ENCODE measurements around the gene APC2.
"Not testable (repeated sequence)": the region's sequence is repeated elsewhere in the genome, so short reads cannot be mapped to it uniquely, and the experiment has no call there.

The APC2 gene

DNA sequence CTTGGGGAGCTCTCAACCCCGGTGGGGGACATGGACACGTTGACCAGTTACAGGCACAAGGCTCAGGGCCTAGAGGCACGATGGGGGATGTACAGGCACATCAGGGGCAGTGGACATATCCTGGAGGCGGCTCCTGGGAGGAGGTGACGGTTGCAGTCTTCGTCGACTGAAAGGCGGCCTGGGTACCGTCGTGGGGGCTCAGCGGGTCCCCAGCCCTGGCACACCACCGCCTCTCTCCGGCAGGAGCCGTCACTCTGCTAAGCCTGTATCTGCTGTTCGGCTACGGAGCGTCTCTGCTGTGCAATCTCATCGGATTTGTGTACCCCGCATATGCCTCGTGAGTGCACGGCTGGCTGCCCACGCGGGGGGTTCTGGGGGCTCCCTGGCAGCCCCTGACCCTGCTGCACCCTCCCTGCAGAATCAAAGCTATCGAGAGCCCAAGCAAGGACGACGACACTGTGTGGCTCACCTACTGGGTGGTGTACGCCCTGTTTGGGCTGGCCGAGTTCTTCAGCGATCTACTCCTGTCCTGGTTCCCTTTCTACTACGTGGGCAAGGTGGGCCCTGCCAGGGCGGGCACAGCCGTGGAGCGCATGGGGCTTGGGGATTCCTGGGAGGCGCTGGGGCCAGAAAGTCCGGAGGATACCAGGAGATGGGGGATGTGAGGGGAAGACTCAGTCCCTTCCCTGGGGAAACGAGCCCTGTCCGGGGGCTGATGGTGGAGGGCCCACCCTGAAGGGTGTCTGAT lies 45.3 kb downstream of the APC2 start:
- no peaks in the 10 kb centered on the region for H3K9me3 Mint-ChIP-seq
- ATAC-seq (replicated peaks): no peak

DNA sequence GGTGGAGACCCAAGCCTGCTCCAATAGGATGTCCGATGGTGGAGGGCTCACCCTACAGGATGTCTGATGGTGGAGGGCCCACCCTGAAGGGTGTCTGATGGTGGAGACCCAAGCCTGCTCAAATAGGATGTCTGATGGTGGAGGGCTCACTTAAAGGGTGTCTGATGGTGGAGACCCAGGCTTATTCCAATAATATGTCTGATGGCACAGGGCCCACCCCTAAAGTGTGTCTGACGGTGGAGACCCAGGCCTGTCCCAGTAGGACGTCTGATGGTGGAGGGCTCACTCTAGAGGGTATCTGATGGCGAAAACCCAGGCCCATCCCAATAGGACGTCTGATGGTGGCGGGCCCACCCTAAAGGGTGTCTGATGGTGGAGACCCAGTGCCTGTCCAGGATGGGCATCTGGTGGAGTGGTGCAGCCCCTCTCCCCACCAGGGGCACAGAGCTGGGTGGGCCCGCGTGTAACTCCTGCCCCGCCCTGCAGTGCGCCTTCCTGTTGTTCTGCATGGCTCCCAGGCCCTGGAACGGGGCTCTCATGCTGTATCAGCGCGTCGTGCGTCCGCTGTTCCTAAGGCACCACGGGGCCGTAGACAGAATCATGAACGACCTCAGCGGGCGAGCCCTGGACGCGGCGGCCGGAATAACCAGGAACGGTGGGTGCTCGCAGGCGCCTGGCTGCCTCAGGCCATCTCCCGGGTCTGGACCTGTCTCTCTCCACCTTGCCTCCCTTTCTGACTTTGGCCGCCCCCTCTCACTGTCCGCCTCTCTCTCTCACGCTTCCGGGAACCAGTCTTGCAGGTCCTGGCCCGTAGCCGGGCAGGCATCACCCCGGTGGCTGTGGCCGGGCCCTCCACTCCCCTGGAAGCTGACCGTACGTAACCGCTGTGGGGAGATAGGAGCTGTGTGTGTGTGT lies 46.1 kb downstream of the APC2 start:
- H3K4me1 Mint-ChIP-seq (ENCODE audit: low read depth in 2 of 2): peaks cover 7 to 10% of the 10 kb centered on the region in 2 donors
- ATAC-seq (replicated peaks): no peak
- H3K27me3 Mint-ChIP-seq: peaks cover 5 to 22% of the 10 kb centered on the region in 2 donors
- no peak overlapping the region for H3K4me3 Mint-ChIP-seq
- no peak overlapping the region for H3K27ac Mint-ChIP-seq
- no peaks in the 10 kb centered on the region for H3K9me3 Mint-ChIP-seq
- DNase-seq: no peak
- H3K36me3 Mint-ChIP-seq (ENCODE audit: insufficient read depth): peaks cover 4% of the 10 kb centered on the region

More for the DNA sequence above, 45.3 kb downstream of the APC2 start:
- DNase-seq: no peak
- peaks cover 5 to 22% of the 10 kb centered on the region in 2 donors for H3K27me3 Mint-ChIP-seq
- H3K4me3 Mint-ChIP-seq: no peak overlapping the region
- peaks cover 9% of the 10 kb centered on the region for H3K36me3 Mint-ChIP-seq (ENCODE audit: insufficient read depth)
- peaks cover 11 to 12% of the 10 kb centered on the region in 2 donors for H3K4me1 Mint-ChIP-seq (ENCODE audit: low read depth in 2 of 2)
- no peak overlapping the region for H3K27ac Mint-ChIP-seq

DNA sequence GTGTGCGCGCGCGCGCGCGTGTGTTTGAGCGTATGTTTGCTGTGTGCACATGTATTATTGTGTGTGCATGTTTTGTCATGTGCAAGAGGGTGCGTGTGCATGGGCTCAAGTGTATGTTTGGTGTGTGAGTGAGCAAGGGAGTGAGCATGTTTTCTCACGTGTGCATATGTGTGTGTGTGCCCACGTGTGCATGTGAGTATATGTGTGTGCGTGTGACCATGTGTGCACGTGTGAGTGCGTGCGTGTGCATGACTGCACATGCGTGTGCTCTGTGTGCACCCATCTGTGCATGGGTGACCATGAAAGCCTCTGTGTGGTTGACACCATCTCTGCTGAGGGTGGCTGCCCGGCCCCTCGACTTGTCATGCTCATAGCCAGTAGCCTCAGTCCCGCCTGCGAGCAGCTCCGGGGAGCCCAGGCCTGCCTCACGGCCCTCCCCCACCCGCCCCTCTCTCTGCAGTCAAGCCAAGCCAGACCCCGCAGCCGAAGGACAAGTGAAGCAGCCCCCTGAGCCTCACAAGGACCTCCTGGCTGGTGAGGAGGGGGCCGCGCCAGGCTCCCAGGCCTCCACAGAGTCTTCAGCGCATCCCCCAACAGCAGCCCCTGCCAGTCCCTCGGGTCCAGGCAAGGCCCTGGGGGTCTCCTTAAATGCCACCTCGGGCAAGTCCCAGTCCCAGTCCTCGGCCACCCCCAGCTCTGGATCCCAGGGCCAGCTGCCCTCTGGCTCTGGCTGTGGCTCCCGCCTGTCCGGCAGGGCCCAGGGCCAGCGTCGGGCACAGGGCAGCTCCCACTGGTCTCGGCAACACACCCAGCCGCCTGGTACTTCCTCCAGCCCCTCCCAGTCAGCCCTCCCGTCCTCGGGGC lies 47.0 kb downstream of the APC2 start:
- H3K4me1 Mint-ChIP-seq (ENCODE audit: low read depth in 2 of 2): peaks cover 2 to 6% of the 10 kb centered on the region in 2 donors
- ATAC-seq (replicated peaks) (no peak), DNase-seq (no peak)
- no peak overlapping the region for H3K4me3 Mint-ChIP-seq
- peaks cover 3% of the 10 kb centered on the region for H3K36me3 Mint-ChIP-seq (ENCODE audit: insufficient read depth)
- no peaks in the 10 kb centered on the region for H3K9me3 Mint-ChIP-seq
- peaks cover 5 to 22% of the 10 kb centered on the region in 2 donors for H3K27me3 Mint-ChIP-seq
- no peak overlapping the region for H3K27ac Mint-ChIP-seq

DNA sequence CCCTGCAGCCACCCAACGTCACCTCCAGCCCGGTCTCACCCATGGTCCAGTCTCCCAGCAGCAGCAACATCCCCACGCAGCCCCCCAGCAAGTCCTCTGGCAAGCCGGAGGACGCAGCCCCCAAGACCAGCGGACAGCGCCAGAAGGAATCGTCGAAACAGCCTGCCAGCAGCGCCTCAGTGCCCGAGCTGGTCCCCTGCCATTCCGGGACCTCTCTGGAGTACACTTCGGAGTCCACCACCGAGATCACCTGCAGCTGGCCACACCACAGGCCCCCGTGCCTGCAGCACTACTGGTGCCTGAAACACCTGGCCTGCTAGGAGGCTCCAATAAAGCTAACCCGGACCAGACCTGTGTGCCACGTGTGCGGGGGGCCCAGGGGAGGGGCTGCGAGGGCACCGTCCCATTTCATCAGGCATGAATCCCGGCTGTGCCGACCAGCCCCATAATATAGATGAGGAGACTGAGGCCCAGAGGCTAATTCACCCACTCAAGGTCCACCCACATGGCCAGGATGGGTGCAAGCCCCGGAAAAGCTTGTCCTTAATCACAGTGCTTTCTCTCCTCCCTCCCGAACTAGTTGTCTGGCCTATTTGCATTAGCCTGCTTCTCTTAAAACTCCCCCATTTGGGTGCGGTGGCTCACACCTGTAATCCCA lies 47.8 kb downstream of the APC2 start:
- H3K27me3 Mint-ChIP-seq: peaks cover 8 to 24% of the 10 kb centered on the region in 2 donors
- H3K4me1 Mint-ChIP-seq (ENCODE audit: low read depth in 2 of 2): peaks cover 0 to under 1% of the 10 kb centered on the region in 2 donors
- DNase-seq (no peak), ATAC-seq (replicated peaks) (no peak)
- no peaks in the 10 kb centered on the region for H3K9me3 Mint-ChIP-seq
- H3K27ac Mint-ChIP-seq: no peak overlapping the region
- no peak overlapping the region for H3K4me3 Mint-ChIP-seq
- no peaks in the 10 kb centered on the region for H3K36me3 Mint-ChIP-seq (ENCODE audit: insufficient read depth)

DNA sequence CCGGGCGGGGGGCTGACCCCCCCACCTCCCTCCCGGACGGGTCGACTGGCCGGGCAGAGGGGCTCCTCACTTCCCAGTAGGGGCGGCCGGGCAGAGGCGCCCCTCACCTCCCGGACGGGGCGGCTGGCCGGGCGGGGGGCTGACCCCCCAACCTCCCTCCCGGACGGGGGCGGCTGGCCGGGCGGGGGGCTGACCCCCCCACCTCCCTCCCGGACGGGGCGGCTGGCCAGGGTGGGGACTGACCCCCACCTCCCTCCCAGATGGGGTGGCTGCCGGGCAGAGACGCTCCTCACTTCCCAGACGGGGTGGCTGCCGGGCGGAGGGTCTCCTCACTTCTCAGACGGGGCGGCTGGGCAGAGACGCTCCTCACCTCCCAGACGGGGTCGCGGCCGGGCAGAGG lies 49.3 kb downstream of the APC2 start:
- H3K36me3 Mint-ChIP-seq (ENCODE audit: insufficient read depth); H3K4me1 Mint-ChIP-seq (ENCODE audit: low read depth in 2 of 2); H3K27ac Mint-ChIP-seq; H3K9me3 Mint-ChIP-seq; DNase-seq; ATAC-seq (replicated peaks); H3K4me3 Mint-ChIP-seq: not testable (repeated sequence)
- H3K27me3 Mint-ChIP-seq: peaks cover 12 to 37% of the 10 kb centered on the region in 2 donors

DNA sequence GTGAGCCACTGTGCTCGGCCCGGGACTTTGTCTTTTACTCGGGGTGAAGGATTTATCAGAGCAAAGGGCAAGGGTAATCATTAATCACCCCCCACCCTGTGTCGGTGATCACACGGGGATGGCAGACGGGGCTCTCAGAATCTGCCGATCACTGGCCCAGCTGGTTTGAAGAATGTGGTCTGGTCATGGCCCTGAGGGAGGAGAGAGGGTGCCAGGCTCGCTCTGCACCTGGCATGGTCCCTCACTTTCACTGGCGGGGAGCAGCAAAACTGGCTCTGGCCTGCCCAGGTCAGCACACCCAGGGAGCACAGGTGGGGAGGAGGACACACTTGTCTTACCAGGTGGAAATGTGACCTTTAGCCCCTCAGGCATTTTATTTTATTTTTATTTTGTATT lies 51.3 kb downstream of the APC2 start:
- peaks cover 0 to 4% of the 10 kb centered on the region in 2 donors for H3K4me1 Mint-ChIP-seq (ENCODE audit: low read depth in 2 of 2)
- H3K27ac Mint-ChIP-seq: no peak overlapping the region
- no peak for DNase-seq
- H3K9me3 Mint-ChIP-seq: no peaks in the 10 kb centered on the region
- ATAC-seq (replicated peaks): no peak
- no peak overlapping the region for H3K4me3 Mint-ChIP-seq
- peaks cover 3% of the 10 kb centered on the region for H3K36me3 Mint-ChIP-seq (ENCODE audit: insufficient read depth)
- H3K27me3 Mint-ChIP-seq: peaks cover 12 to 47% of the 10 kb centered on the region in 2 donors

DNA sequence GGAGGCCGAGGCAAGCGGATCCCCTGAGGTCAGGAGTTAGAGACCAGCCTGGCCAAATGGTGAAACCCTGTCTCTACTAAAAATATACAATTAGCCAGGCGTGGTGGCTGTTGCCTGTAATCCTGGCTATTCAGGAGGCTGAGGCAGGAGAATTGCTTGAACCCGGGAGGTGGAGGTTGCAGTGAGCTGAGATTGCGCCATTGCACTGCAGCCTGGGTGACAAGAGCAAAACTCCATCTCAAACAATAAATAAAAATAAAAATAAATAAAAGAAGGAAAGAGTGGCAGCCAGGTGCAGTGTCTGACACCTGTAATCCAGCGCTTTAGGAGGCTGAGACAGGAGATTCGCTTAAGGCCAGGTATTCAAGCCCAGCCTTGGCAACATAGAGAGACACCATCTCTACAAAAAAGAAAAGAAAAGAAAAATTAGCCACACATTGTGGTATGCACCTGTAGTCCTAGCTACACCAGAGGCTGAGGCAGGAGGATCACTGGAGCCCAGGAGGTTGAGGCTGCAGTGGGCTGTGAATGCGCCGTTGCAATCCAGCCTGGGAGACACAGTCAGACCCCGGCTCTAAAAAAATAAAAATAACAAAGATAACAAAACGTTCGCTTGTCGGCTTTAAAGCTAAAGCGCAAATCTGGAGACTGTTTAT lies 52.6 kb downstream of the APC2 start:
- peaks cover 2 to 6% of the 10 kb centered on the region in 2 donors for H3K4me1 Mint-ChIP-seq (ENCODE audit: low read depth in 2 of 2)
- peaks cover 5% of the 10 kb centered on the region for H3K36me3 Mint-ChIP-seq (ENCODE audit: insufficient read depth)
- no peak for DNase-seq
- H3K9me3 Mint-ChIP-seq: no peaks in the 10 kb centered on the region
- H3K27me3 Mint-ChIP-seq: peaks cover 8 to 38% of the 10 kb centered on the region in 2 donors
- H3K4me3 Mint-ChIP-seq: no peak overlapping the region
- no peak overlapping the region for H3K27ac Mint-ChIP-seq
- ATAC-seq (replicated peaks): no peak

DNA sequence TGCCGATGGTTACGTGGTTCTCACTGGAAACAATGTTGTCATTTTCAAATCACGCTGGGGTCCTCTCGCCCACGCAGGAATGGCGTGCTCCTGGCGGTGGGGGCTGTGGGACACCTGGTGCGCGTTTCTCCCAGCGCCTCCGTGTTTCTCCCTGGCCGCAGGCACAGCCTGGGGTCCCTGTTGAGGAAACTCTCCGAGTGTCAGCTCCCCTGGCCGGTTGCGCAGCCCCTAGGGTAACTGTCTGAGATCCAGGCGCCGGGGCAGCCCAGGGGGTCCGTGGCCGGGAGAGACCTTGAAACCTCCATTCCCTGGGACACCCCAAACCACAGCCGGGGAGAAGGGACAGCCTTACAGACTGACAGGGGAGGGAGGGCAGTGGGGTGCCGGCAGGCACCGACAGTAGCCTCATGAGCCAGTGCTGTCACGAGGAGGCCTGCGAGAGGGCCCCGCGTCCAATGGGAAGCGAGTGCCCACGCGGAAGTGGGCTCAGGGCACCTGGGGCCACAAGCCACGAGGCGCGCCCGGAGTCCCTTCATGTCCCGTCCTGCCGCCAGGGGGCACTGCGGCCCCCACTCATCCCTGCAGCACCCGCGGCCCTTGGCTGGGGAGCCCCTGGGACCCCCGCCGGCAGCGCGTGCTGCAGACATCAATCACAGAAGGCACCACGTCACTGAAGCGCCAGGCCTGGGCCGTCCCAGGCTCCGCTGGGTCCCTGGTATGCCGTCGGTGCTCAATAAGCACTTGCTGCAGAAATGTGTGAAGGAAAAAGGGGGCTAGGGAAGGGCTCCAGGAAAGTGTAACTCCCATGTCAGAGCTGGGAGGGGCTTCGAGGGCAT lies 53.4 kb downstream of the APC2 start:
- ATAC-seq (replicated peaks) (peak; percentile 11), DNase-seq (peak; percentile 43 to 46 (median 46))
- Mint-ChIP-seq H3K9me3 (no peaks in the 10 kb centered on the region), H3K4me1 (ENCODE audit: low read depth in 2 of 2) (peaks cover 7 to 11% of the 10 kb centered on the region in 2 donors), H3K4me3 (no peak overlapping the region), H3K36me3 (ENCODE audit: insufficient read depth) (peaks cover 10% of the 10 kb centered on the region), H3K27me3 (peaks cover 7 to 36% of the 10 kb centered on the region in 2 donors), H3K27ac (no peak overlapping the region)

DNA sequence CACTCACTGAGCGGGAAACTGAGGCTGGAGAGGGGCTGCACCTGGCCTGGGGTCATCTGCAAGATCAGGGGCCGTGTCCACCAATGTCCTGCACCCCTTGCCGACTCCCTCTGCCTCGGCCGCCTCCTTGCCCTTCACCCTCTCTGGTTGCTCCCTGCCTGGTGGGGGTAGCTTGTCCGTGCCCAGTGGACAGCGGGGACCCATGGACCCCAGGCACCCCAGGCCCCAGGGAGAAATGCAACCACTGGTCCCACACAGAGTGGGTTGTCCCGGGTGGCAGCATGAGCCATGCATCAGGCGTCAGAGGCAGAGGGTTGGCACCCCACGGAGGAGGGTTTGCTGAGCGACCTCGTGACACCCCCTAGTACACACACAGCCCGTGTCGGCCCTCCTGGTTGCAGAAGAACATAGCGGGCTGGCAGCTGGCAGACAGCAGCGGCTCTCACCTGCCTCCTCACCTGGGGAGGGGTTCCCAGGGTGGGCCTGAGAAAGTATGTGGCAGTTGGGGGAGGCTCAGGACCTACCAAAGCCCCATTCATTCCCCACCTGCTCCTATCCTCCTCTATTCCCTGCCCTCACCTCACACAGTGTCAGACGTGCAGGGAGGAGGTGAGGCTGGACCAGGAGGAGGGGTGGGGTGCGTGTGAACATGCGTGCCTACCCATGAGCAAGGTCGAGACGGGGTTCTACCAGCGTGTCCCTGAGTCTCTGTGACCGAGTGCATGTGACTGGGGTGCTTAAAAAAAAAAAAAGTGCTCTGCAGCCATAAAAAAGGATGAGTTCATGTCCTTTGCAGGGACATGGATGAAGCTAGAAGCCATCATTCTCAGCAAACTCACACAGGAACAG lies 54.2 kb downstream of the APC2 start:
- peaks cover 10% of the 10 kb centered on the region for H3K36me3 Mint-ChIP-seq (ENCODE audit: insufficient read depth)
- H3K27me3 Mint-ChIP-seq: peaks cover 7 to 36% of the 10 kb centered on the region in 2 donors
- peaks cover 7 to 11% of the 10 kb centered on the region in 2 donors for H3K4me1 Mint-ChIP-seq (ENCODE audit: low read depth in 2 of 2)
- no peak overlapping the region for H3K27ac Mint-ChIP-seq
- ATAC-seq (replicated peaks) (no peak), DNase-seq (no peak)
- no peaks in the 10 kb centered on the region for H3K9me3 Mint-ChIP-seq
- H3K4me3 Mint-ChIP-seq: no peak overlapping the region

DNA sequence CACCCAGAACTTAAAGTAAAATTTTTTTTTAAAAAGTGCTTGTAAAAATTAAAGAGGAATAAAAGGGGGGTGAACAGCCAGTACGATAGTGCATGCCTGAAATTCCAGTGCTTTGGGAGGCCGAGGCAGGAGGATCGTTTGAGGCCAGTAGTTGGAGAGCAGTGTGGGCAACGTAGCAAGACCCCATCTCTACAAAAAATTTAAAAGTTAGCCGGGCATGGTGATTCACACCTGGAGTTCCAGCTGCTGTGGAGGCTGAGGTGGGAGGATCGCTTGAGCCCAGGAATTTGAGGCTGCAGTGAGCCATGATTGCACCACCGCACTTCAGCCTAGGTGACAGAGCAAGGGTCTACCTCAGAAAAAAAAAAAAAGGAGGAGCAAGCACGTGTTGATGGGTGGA lies 55.1 kb downstream of the APC2 start:
- Mint-ChIP-seq H3K27me3 (peaks cover 7 to 38% of the 10 kb centered on the region in 2 donors), H3K4me1 (ENCODE audit: low read depth in 2 of 2) (peaks cover 7 to 11% of the 10 kb centered on the region in 2 donors), H3K9me3 (no peaks in the 10 kb centered on the region), H3K4me3 (no peak overlapping the region), H3K27ac (no peak overlapping the region), H3K36me3 (ENCODE audit: insufficient read depth) (peaks cover 10% of the 10 kb centered on the region)
- ATAC-seq (replicated peaks) (no peak), DNase-seq (no peak)
